HEK293 (cell line): ENCODE data around the gene DLGAP3.

Source experiments
- BCL6B ChIP-seq: fragments of 450-650 bp; formaldehyde crosslinking; IDR thresholded peaks from 2 replicates; pipeline ENCODE4 v1.5.1; 2017; ENCODE audit warnings: missing biosample characterization, missing genetic modification characterization
- KLF10 ChIP-seq: fragments of 450-650 bp; IDR thresholded peaks from 2 replicates; pipeline ENCODE4 v1.5.1; 2018; ENCODE audit warnings: missing biosample characterization, mild to moderate bottlenecking, missing genetic modification characterization
- MZF1 ChIP-seq: fragments of 450-650 bp; formaldehyde crosslinking; IDR thresholded peaks from 2 replicates; pipeline ENCODE4 v1.5.1; 2017; ENCODE audit warnings: missing biosample characterization, missing genetic modification characterization, borderline replicate concordance
- TCF7L2 ChIP-seq: IDR thresholded peaks from 2 replicates; pipeline ENCODE4 v1.6.1; 2011; ENCODE audit warnings: low read depth, mild to moderate bottlenecking, inconsistent platforms, low read length, moderate library complexity, borderline replicate concordance
- ZBTB8A ChIP-seq: fragments of 450-650 bp; formaldehyde crosslinking; IDR thresholded peaks from 2 replicates; pipeline ENCODE4 v1.5.1; 2016; ENCODE audit warnings: missing biosample characterization, missing genetic modification characterization
- ZFP3 ChIP-seq: fragments of 450-650 bp; formaldehyde crosslinking; IDR thresholded peaks from 2 replicates; pipeline ENCODE4 v1.5.1; 2016; ENCODE audit warnings: low read depth, missing biosample characterization, missing genetic modification characterization
- ZNF335 ChIP-seq: fragments of 450-650 bp; formaldehyde crosslinking; conservative IDR thresholded peaks from 2 replicates; pipeline ENCODE4 v1.5.1; 2016; ENCODE audit warnings: missing biosample characterization, missing genetic modification characterization
- ZNF747 ChIP-seq: fragments of 450-650 bp; formaldehyde crosslinking; IDR thresholded peaks from 2 replicates; pipeline ENCODE4 v1.5.1; 2016; ENCODE audit warnings: missing biosample characterization, missing genetic modification characterization
- TF ChIP-seq, protein P1 (sequence below): IDR thresholded peaks from 2 replicates; pipeline ENCODE4 v1.6.1; 2011; ENCODE audit warnings: mild to moderate bottlenecking, low read depth, low read length, borderline replicate concordance
- TF ChIP-seq, protein P2 (sequence below): fragments of 450-650 bp; formaldehyde crosslinking; IDR thresholded peaks from 2 replicates; pipeline ENCODE4 v1.5.1; 2016; ENCODE audit warnings: missing biosample characterization, missing genetic modification characterization
- TF ChIP-seq, protein P3 (sequence below): fragments of 450-650 bp; formaldehyde crosslinking; IDR thresholded peaks from 2 replicates; pipeline ENCODE4 v1.5.1; 2016; ENCODE audit warnings: missing biosample characterization, missing genetic modification characterization

- TF ChIP-seq MZF1 (tag by site-specific recombination) (no peak), ZBTB8A (tag by site-specific recombination) (no peak), KLF10 (tag by site-specific recombination) (no peak), ZNF335 (tag by site-specific recombination) (no peak), ZFP3 (tag by site-specific recombination) (no peak), BCL6B (tag by site-specific recombination) (no peak), TCF7L2 (no peak), ZNF747 (tag by site-specific recombination) (no peak)
- TF ChIP-seq, protein P1, sequence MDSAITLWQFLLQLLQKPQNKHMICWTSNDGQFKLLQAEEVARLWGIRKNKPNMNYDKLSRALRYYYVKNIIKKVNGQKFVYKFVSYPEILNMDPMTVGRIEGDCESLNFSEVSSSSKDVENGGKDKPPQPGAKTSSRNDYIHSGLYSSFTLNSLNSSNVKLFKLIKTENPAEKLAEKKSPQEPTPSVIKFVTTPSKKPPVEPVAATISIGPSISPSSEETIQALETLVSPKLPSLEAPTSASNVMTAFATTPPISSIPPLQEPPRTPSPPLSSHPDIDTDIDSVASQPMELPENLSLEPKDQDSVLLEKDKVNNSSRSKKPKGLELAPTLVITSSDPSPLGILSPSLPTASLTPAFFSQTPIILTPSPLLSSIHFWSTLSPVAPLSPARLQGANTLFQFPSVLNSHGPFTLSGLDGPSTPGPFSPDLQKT: no peak
- TF ChIP-seq, protein P2, sequence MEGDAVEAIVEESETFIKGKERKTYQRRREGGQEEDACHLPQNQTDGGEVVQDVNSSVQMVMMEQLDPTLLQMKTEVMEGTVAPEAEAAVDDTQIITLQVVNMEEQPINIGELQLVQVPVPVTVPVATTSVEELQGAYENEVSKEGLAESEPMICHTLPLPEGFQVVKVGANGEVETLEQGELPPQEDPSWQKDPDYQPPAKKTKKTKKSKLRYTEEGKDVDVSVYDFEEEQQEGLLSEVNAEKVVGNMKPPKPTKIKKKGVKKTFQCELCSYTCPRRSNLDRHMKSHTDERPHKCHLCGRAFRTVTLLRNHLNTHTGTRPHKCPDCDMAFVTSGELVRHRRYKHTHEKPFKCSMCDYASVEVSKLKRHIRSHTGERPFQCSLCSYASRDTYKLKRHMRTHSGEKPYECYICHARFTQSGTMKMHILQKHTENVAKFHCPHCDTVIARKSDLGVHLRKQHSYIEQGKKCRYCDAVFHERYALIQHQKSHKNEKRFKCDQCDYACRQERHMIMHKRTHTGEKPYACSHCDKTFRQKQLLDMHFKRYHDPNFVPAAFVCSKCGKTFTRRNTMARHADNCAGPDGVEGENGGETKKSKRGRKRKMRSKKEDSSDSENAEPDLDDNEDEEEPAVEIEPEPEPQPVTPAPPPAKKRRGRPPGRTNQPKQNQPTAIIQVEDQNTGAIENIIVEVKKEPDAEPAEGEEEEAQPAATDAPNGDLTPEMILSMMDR (tag by site-specific recombination): no peak
- TF ChIP-seq, protein P3, sequence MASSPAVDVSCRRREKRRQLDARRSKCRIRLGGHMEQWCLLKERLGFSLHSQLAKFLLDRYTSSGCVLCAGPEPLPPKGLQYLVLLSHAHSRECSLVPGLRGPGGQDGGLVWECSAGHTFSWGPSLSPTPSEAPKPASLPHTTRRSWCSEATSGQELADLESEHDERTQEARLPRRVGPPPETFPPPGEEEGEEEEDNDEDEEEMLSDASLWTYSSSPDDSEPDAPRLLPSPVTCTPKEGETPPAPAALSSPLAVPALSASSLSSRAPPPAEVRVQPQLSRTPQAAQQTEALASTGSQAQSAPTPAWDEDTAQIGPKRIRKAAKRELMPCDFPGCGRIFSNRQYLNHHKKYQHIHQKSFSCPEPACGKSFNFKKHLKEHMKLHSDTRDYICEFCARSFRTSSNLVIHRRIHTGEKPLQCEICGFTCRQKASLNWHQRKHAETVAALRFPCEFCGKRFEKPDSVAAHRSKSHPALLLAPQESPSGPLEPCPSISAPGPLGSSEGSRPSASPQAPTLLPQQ (tag by site-specific recombination): no peak
These were observed 25.0 kb downstream of the DLGAP3 start for GRCh38 chr1:34904236-34905097.
